HEK293 (cell line): ENCODE measurements around the gene LIPE.

Experiments
- CTCF ChIP-seq: fragments of 450-650 bp; formaldehyde crosslinking; IDR thresholded peaks from 2 replicates; pipeline ENCODE4 v1.5.1; 2016; ENCODE audit warnings: missing biosample characterization, missing genetic modification characterization
- EGR2 ChIP-seq: fragments of 450-650 bp; formaldehyde crosslinking; IDR thresholded peaks from 2 replicates; pipeline ENCODE4 v1.5.1; 2016; ENCODE audit warnings: low read depth, missing biosample characterization, missing genetic modification characterization
- PBX3 ChIP-seq: sonication (generic); formaldehyde crosslinking; IDR thresholded peaks from 2 replicates; pipeline ENCODE4 v1.8.1; 2022; ENCODE audit warnings: mild to moderate bottlenecking, moderate library complexity, missing genetic modification reagents
- REST ChIP-seq: fragments of 450-650 bp; formaldehyde crosslinking; IDR thresholded peaks from 2 replicates; pipeline ENCODE4 v1.5.1; 2016; ENCODE audit warnings: missing biosample characterization, missing genetic modification characterization
- ZNF404 ChIP-seq: fragments of 450-650 bp; formaldehyde crosslinking; IDR thresholded peaks from 2 replicates; pipeline ENCODE4 v1.5.1; 2017; ENCODE audit warnings: missing biosample characterization, missing genetic modification characterization
- ZNF585B ChIP-seq: fragments of 450-650 bp; formaldehyde crosslinking; IDR thresholded peaks from 2 replicates; pipeline ENCODE4 v1.5.1; 2016; ENCODE audit warnings: missing biosample characterization, missing genetic modification characterization
- ZNF776 ChIP-seq: fragments of 450-650 bp; formaldehyde crosslinking; IDR thresholded peaks from 2 replicates; pipeline ENCODE4 v1.5.0; 2017; ENCODE audit warnings: missing biosample characterization, missing genetic modification characterization, borderline replicate concordance
- ZNF791 ChIP-seq: fragments of 450-650 bp; formaldehyde crosslinking; IDR thresholded peaks from 2 replicates; pipeline ENCODE4 v1.5.1; 2016; ENCODE audit warnings: missing biosample characterization, missing genetic modification characterization

- TF ChIP-seq REST (tag by site-specific recombination) (no peak), EGR2 (tag by site-specific recombination) (no peak), ZNF791 (tag by site-specific recombination) (no peak), CTCF (tag by site-specific recombination) (no peak), ZNF585B (tag by site-specific recombination) (no peak), ZNF776 (no peak), PBX3 (no peak), ZNF404 (tag by site-specific recombination) (no peak)
These were observed 48.7 kb downstream of the LIPE start for GRCh38 chr19:42378225-42379215.
